Smooth muscle cell (in vitro differentiated cells): ENCODE measurements around the gene TTLL5. TPM values are rescaled to one million over a fixed set of nuclear protein-coding genes. Genes with fewer than 3 reads are reported as not detected.

Experiments
- DNase-seq: peaks from one replicate; lab custom pipeline; 2025; ENCODE audit not compliant: unreplicated experiment; lab: John Stamatoyannopoulos, UW
- H2AFZ ChIP-seq: fragments of 200-600 bp; sonication (generic); 2 replicates; pipeline ENCODE4 v1.6.0; 2016; ENCODE audit warnings: antibody characterized with exemption, low read depth, mild to moderate bottlenecking
- H3F3A ChIP-seq: fragments of 200-600 bp; sonication (generic); 2 replicates; pipeline ENCODE4 v1.6.0; 2017; ENCODE audit warnings: antibody characterized with exemption, low read depth
- H3K27ac ChIP-seq: fragments of 200-600 bp; sonication (generic); 2 replicates; pipeline ENCODE4 v1.5.1; 2016; ENCODE audit warnings: low read depth, mild to moderate bottlenecking
- H3K27me3 ChIP-seq: fragments of 200-600 bp; sonication (generic); 2 replicates; pipeline ENCODE4 v1.6.1; 2016; ENCODE audit warnings: low read depth, mild to moderate bottlenecking
- H3K36me3 ChIP-seq: fragments of 200-600 bp; sonication (generic); 2 replicates; pipeline ENCODE4 v1.5.1; 2016; ENCODE audit warnings: low read depth
- H3K4me1 ChIP-seq: fragments of 200-600 bp; sonication (generic); 2 replicates; pipeline ENCODE4 v1.5.1; 2016; ENCODE audit warnings: low read depth
- H3K4me2 ChIP-seq: fragments of 200-600 bp; sonication (generic); 2 replicates; pipeline ENCODE4 v1.6.0; 2016; ENCODE audit warnings: mild to moderate bottlenecking
- H3K4me3 ChIP-seq: fragments of 200-600 bp; sonication (generic); 2 replicates; pipeline ENCODE4 v1.5.1; 2016; ENCODE audit warnings: mild to moderate bottlenecking
- H3K79me2 ChIP-seq: fragments of 200-600 bp; sonication (generic); 2 replicates; pipeline ENCODE4 v1.6.0; 2016; ENCODE audit warnings: low read depth, mild to moderate bottlenecking
- H3K9ac ChIP-seq: fragments of 200-600 bp; sonication (generic); 2 replicates; pipeline ENCODE4 v1.6.0; 2016; ENCODE audit warnings: low read depth
- H3K9me3 ChIP-seq: fragments of 200-600 bp; sonication (generic); replicated peaks from 2 replicates; pipeline ENCODE4 v1.5.1; 2016; ENCODE audit warnings: low read depth
- H4K20me1 ChIP-seq: fragments of 200-600 bp; sonication (generic); 2 replicates; pipeline ENCODE4 v1.6.0; 2016; ENCODE audit warnings: low read depth
- WGBS: methylation state at CpG from one replicate; pipeline ENCODE4 v1.1.7; 2016; ENCODE audit warnings: low lambda C conversion rate; 5-methylcytosine and 5-hydroxymethylcytosine counted together
- polyA plus RNA-seq: library from polyadenylated mRNA; unstranded; fragments of >200 nt; fragmentation: Nextera tagmentation; extraction: Ambion mirVana; gene quantifications from 2 replicates; pipeline ENCODE4 v1.2.1, GENCODE V29; 2016
- total RNA-seq: library from RNA; depleted of rRNA; stranded (reverse); fragments of >200 nt; gene quantifications from 2 replicates; pipeline ENCODE4 v1.2.3, GENCODE V29; 2014
- TF ChIP-seq, protein P1 (sequence below): fragments of 200-600 bp; sonication (generic); IDR thresholded peaks from 2 replicates; pipeline ENCODE4 v1.5.1; 2017; ENCODE audit warnings: borderline replicate concordance, mild to moderate bottlenecking, antibody characterized with exemption; ENCODE audit not compliant: insufficient read depth, poor library complexity, severe bottlenecking

TTLL5 gene
- total and polyA plus RNA-seq, 2 experiments from 2014 or later: 12.6 to 38.0 TPM

DNA sequence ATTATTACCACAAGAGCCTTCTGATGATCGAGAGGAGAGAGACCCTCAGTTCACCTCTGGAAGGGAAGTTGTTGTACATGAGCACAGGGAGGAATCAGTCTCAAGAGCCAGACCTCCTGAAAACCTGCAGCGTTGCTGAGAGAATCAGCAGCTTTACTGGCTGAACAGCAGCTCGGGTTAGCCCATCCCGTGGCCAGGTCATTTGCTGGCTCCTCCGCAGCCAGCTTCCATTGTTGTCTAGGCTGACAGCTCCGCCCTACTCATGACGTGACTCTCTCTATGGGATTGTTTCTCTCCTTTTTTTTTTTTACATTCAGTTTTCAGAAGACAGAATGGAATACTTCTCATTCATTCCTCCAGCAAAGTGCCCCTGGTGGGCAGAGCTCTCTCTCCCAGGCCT is 250.8 kb downstream of the TTLL5 start:
- no peaks in the 10 kb centered on the region for H3K36me3 ChIP-seq
- no peaks in the 10 kb centered on the region for H4K20me1 ChIP-seq
- WGBS: 52% methylated on average over 7 of the region's 7 CpGs
- no peak for DNase-seq
- no peaks in the 10 kb centered on the region for H3F3A ChIP-seq
- no peaks in the 10 kb centered on the region for H3K79me2 ChIP-seq
- H3K4me3 ChIP-seq: no peak overlapping the region
- TF ChIP-seq, protein P1, sequence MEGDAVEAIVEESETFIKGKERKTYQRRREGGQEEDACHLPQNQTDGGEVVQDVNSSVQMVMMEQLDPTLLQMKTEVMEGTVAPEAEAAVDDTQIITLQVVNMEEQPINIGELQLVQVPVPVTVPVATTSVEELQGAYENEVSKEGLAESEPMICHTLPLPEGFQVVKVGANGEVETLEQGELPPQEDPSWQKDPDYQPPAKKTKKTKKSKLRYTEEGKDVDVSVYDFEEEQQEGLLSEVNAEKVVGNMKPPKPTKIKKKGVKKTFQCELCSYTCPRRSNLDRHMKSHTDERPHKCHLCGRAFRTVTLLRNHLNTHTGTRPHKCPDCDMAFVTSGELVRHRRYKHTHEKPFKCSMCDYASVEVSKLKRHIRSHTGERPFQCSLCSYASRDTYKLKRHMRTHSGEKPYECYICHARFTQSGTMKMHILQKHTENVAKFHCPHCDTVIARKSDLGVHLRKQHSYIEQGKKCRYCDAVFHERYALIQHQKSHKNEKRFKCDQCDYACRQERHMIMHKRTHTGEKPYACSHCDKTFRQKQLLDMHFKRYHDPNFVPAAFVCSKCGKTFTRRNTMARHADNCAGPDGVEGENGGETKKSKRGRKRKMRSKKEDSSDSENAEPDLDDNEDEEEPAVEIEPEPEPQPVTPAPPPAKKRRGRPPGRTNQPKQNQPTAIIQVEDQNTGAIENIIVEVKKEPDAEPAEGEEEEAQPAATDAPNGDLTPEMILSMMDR: no peak
- no peak overlapping the region for H3K9ac ChIP-seq
- no peak overlapping the region for H2AFZ ChIP-seq
- H3K27ac ChIP-seq: no peak overlapping the region
- no peaks in the 10 kb centered on the region for H3K27me3 ChIP-seq
- H3K9me3 ChIP-seq: no peaks in the 10 kb centered on the region
- H3K4me2 ChIP-seq: no peak overlapping the region
- H3K4me1 ChIP-seq: no peaks in the 10 kb centered on the region

DNA sequence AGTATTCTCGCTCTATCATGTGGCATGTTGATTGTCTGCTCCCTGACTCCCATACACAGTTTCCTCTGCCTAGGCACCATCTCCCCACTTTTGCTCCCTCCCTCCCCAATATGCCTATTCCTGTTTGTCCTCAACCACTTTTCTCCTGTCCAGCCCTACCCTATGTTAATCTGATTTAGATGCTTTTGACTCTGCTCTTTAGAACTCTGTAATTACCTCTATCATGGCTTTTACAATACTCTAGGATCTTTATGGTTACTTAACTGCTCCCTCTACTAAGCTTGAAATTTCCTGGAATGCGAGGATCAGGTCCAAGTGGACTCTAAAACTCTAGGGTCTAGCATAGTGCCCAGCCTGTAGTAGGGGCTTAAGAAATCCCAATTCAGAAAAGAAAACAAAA is 252.1 kb downstream of the TTLL5 start:
- Histone ChIP-seq H2AFZ (no peak overlapping the region), H3F3A (no peaks in the 10 kb centered on the region), H3K4me1 (no peaks in the 10 kb centered on the region), H3K27me3 (no peaks in the 10 kb centered on the region), H3K36me3 (no peaks in the 10 kb centered on the region), H4K20me1 (no peaks in the 10 kb centered on the region), H3K4me3 (no peak overlapping the region), H3K9me3 (no peaks in the 10 kb centered on the region), H3K79me2 (no peaks in the 10 kb centered on the region), H3K9ac (no peak overlapping the region), H3K27ac (no peak overlapping the region), H3K4me2 (no peak overlapping the region)
- no peak for DNase-seq
- 85% methylated on average over 2 of the region's 2 CpGs for WGBS
- TF ChIP-seq, protein P1: no peak

DNA sequence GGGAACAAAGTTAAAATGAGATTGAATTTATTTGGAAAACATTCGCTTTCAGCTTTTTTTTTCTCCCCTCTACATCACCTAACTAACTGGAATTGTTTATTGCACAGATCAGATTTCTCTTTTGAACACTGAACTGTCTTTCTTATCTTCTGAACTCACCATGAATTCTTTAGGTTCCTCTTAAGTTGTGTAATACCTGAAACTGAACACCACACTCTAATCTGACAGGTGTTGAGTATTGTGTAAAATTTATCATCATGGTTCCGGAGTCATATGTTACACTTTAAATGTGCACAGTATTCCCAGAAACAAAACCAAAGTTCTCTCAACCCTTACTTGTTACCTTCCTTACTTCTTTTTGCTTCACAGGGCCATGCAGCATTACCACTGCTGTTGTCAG is 254.0 kb downstream of the TTLL5 start:
- Histone ChIP-seq H3K79me2 (no peaks in the 10 kb centered on the region), H3K4me2 (no peak overlapping the region), H3K4me3 (no peak overlapping the region), H3K27me3 (no peaks in the 10 kb centered on the region), H3K9me3 (no peaks in the 10 kb centered on the region), H3K4me1 (no peaks in the 10 kb centered on the region), H3K27ac (no peak overlapping the region), H4K20me1 (no peaks in the 10 kb centered on the region), H3K9ac (no peak overlapping the region), H2AFZ (no peak overlapping the region), H3K36me3 (no peaks in the 10 kb centered on the region), H3F3A (no peaks in the 10 kb centered on the region)
- DNase-seq: no peak
- 90% methylated on average over 2 of the region's 2 CpGs for WGBS
- TF ChIP-seq, protein P1: no peak

DNA sequence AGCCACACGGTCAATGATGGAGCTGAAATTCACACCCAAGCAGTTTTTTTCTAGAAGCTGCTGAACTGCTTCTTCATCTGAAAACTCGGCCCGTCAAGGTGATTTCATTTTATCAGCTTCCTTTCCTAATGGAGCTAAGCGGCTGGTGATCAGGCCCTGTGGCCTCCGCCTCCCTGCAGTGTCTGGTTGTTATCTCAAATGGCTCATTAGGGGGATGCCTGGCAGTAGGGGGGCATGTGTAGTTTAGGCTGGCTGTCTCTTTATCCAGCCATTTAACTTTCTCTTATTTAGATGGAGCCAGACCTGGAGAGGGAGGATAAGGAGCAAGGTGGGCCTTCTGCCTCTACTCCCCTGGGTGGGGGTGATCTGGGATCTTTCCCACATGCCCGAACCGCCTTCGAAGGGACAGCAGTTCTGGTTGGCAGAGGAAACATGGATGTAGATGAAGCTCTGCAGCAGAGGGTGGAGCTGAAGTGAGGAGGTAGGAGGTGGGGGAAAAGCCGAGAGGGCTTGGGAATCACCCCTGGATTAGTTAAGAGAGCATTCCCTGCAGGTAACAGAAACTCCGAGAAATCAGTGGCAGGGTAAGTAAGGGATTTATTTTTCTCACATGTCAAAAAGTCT is 256.4 kb downstream of the TTLL5 start:
- no peak overlapping the region for H2AFZ ChIP-seq
- no peak overlapping the region for H3K9ac ChIP-seq
- no peaks in the 10 kb centered on the region for H3K9me3 ChIP-seq
- H4K20me1 ChIP-seq: no peaks in the 10 kb centered on the region
- H3K27ac ChIP-seq: no peak overlapping the region
- no peak overlapping the region for H3K4me3 ChIP-seq
- no peaks in the 10 kb centered on the region for H3K4me1 ChIP-seq
- H3K4me2 ChIP-seq: no peak overlapping the region
- TF ChIP-seq, protein P1: no peak
- H3K36me3 ChIP-seq: no peaks in the 10 kb centered on the region
- WGBS: 52% methylated on average over 10 of the region's 10 CpGs
- no peak for DNase-seq
- no peaks in the 10 kb centered on the region for H3K79me2 ChIP-seq
- H3F3A ChIP-seq: no peaks in the 10 kb centered on the region
- no peaks in the 10 kb centered on the region for H3K27me3 ChIP-seq
